Measurements from ENCODE around the gene SBK2.

- TF ChIP-seq CTCF (IDR thresholded peaks at IDR 0.05) (no peak), POLR2A (IDR thresholded peaks at IDR 0.05; ENCODE audit: low read depth) (no peak)
These were observed 51.4 kb downstream of the SBK2 start for GRCh38 chr19:55485439-55486011.
